HG03575 (cell line): ENCODE results near the gene NEK11.
A peak's percentile ranks its signal among the peaks of the same experiment; 100 is the strongest.

Experiments
- ATAC-seq: cut with Tn5 transposase; IDR thresholded peaks from one replicate; pipeline ENCODE4 v1.9.1; 2021; ENCODE audit not compliant: unreplicated experiment, insufficient number of reproducible peaks, low FRiP score; ENCODE audit errors: extremely low read depth

The NEK11 gene

DNA sequence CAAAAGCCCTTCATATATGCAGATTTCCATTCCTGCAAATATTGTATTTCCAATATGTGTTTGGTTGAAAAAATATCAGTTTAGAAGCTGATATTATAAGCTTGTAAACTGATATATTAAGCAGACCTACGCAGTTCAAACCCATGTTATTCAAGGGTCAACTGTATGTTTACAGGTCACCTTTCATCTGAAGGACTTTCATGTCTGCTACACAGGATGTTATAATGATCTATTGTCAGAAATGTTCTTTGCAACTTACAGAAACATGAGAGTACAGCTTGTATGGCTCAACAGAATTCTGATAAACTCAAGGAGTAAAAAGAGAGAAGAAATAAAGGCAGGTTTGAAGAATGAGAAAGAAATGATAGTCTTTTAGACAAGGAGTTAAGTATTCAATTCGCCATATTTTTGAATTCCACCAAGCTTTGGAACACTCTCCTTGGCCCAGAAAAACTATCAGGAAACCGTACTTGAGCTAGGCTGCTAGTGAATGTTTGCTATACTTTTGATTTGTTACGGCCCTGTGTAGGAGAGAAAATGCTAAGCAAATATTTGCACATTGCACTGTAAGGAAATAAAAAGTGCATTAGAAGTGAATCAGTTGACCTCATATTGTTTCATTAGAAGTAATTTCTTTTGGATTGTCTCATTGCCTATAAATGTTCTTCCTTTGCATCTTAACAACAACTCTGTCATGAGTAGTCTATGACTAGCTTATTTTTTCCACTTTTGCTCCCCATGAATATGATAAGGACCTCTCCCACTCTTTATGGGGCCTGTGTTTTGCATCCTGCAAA lies 81.2 kb downstream of the NEK11 start:
- no peak for ATAC-seq

DNA sequence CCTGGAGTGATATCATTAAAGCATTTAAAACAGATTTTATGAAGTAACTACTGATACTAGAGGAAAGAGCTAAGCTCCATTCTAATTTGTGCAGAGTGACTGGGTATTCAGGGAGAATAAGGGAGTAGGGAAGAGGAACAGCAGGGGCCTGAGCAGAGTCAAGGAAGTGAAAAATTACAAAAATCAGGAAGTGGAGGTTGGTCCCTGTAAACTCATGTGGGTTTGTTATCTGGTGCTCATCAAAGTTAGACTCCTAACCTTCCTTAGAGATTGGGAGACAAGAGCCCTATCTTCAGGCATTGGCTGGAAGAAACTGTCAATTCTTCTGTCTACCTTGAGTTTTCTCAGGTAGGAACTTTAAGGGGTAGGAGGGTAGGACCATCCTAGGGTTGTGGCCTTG lies 82.5 kb downstream of the NEK11 start:
- ATAC-seq: no peak

DNA sequence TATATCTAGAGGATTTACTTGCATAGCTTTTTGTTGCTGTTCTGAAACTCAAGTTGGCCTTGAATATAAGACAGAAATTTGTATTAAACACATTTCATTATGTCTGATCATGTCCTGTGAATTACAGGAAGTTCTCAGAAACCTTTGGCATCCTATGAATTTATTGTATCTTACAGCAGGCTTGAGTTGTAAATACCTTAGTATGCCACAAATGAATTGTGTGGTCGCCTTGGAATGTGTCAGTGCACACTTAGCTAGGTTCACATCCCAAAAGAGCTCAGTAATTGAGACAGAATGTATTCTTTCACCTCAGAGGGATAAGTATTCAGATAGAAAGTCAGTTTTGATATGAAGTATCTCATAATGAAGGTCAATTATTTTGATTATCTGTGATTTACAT lies 83.4 kb downstream of the NEK11 start:
- no peak for ATAC-seq

DNA sequence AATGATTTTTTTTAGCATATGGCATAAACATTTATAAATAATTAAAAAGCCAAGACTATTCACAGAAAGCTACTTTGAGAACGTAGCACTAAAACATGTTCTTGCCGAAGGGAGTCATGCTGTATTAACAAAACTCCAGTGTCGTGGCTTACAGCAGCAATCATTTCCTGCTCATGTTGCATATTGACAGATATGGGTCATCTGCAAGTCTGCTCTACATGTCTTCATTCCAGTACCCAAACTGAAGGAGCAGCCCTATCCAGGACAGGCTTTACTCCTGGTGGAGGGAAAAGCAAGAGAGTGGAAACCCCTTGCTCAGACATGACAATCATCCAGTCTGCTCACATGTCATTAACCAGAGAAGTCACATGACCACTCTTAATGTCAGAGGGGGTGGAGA lies 87.6 kb downstream of the NEK11 start:
- ATAC-seq: no peak

DNA sequence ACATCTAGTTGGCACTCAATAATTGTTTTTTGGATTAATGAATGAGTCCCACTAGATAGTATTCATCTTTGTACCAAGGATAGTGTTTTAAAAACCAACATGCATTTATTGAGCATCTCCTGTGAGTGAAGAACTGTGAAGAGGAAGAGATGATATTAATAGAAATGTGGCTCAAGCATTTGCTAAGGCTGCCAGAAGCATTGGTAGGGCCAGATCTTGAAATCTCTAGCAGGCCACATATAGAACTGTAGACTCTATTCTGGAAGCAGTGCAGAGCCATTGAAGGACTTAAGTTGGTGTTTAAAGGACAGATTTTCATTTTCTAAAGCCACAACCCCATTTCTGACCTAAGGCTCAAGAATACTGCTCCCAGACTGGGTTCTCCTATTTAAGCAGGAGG lies 99.0 kb downstream of the NEK11 start:
- ATAC-seq: no peak

DNA sequence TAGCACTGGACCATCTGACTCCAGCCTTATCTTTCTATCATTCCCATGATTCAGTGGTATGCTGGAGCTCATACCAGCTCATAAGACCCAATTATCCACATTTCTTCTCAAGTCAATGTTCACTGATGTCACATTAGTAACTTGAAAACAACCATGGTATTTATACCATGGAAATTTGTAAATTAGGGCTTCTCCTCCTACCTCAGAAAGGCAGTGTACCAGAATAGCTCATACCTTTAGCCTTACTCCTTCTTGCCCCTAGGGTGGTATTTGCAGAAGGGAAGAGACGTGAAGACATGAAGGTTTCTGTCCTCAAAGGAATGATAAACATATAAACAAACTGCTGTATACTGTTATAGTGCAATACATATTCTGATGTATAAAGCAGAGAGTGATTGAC lies 114.2 kb downstream of the NEK11 start:
- ATAC-seq: no peak

DNA sequence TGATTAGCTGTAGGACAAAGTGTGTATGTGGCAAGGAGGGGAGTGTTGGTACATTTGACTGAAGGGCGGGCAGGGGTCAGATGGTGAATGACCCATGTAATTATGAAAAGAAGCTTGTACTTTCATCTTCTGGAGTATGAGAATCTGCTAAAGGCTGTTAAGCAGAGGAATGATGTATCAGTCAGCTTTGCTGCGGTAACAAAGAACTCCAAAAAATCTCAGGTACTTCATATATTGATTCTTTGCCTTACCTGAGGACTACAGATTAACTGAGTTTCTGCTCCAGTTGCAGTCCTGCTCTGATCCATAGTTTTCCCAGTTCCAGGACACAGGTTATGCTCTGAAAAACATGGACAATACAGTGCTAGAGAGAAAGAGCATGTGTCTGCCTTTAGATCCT lies 115.1 kb downstream of the NEK11 start:
- no peak for ATAC-seq

DNA sequence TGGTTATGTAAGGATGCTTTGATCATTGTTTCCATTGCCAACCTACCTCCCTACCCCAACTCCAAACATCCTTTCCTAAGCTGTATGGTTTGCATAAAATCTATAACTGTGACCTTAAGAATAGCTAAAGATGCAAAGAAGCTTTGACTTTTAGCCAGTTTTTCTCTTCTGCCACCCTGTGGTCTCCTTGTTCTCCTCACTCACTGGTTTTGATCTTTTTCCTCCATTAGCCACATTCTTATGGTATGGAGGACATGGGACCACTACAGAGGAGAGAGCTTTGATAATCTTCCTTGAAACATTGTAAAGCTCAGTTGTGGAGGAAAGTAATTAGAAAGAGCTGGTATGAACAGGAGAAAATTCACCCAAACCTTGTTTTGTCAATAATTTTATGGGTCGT lies 115.9 kb downstream of the NEK11 start:
- ATAC-seq: no peak

DNA sequence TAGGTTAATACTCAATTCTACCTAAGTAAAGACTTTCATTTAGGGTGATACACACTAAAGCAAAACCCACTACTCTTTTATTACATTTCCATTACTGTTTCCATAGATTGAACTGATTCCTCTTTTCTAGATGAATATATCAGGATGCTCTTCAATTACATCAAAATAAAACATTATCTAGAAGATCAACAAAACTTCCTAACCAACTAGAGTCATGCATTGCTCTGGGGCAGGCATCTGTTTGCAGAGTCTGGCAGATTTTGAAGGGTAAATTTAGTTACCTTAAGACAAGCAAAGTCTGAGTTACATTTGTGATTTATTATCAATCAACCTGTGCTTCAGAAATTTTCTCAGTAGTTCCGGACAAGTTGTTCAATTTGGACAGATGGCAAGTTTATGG lies 117.1 kb downstream of the NEK11 start:
- ATAC-seq: no peak

DNA sequence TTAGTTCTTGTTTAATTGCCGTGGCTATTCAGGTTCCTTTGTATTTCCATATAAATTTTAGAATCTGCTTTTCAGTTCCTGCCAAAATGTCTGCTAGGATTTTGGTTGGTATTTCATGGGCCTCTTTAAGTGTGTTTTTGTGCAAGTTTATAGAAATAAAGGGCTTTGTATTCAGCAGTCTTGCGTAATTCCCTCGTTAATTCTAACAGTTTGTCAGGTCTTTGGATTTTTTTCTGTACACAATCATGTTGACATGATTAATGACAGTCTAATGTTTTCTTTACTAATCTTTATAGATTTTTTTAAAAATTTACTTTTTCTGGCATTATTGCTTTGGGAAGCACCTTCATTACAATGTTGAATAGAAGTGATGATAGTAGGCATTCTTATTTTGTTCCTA lies 120.9 kb downstream of the NEK11 start:
- ATAC-seq: no peak

DNA sequence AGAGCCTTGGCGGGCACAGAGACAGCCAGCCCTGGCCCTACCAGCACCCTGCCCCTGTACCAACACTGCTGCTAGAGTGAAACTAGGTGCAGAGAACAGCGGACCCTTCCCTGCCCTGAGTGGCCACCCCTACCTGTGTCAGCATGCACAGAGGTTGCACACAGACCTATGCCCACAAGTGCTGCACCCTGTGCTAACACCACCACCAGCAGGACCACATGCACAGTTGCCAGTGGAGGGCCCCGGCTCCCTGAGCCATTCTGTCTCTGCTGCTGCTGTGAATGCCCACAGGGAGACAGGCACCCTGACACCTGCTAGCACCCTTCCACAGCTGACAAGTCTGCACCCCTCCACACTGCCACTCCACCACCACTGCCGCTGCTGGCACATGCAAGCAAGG lies 131.8 kb downstream of the NEK11 start:
- ATAC-seq: no peak

DNA sequence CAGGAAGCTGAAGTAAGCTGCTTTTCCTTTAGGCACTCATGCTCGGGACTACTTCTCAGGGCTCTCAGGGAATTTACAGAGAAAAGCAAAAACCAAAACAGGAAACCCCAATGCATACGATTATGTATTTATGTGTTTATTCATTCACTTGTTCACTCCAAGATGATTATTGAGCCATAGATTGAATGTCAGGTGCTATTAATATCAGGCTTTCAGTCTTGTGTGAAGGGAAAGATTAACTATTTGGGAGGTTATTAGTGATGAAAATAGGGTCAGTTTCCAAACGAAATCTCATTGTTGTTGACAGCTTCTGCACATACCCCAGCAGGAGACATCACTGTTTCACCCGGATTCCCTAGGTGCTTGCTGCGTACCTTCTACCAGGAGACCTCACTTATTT lies 135.8 kb downstream of the NEK11 start:
- ATAC-seq: no peak

DNA sequence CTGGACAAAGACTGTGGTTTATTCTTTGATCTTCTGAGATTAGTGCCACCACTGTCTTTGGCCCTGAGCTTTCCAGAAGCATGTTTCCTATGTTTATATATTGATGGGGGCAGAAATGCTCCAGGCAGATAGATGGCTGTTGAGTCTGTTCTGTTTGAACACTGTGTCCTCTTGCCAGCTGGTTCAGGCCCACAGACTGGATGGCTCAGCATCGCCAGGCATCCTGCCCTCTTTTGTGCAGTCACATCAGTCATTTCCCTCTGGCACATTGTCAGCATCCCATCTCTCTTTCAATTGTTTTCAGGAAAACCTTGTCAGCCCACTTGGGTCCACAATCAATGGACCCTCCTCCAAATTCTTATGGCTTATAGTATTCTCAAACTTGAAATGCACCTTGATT lies 141.2 kb downstream of the NEK11 start:
- no peak for ATAC-seq

DNA sequence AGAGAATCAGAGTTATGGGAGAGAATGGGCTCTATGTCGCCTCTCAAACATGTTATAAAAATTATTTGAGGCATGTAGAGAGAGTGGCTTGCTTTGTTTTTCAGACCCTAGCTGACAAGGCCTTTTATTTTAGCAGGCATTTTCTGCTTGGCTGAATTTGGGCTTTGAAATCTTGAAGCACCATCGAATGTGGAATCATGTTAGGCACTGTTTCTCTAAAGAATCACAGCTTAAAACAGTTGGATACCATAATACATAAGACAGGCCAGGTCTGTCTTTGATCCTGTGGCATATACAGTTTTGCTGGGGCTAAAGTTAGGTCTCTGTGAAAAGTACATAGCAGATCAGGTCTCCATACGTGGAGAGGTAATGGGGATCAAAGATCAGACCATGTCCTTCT lies 142.7 kb downstream of the NEK11 start:
- no peak for ATAC-seq

DNA sequence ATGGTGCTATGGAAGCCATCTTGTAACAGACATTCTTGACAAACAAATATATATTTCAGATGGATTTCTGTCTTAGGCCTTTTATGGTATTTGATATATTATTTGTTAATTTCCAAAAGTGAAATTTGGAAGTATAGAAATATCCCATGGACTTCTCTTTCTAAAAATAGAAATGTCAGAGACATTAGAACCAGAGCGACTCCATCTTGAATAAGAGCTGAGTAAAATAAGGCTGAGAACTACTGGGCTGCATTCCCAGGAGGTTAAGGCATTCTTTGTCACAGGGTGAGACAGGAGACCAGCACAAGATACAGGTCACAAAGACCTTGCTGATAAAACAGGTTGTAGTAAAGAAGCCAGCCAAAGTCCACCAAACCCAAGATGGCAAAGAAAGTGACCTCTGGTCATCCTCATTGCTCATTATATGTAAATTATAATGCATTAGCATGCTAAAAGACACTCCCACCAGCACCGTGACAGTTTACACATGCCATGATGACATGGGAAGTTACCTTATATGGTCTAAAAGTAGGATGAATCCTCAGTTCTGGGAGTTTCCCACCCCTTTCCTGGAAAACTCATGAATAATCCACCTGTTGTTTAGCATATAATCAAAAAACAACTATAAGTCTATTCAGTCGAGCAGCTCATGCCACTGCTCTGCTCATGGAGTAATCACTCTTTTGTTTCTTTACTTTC lies 146.0 kb downstream of the NEK11 start:
- no peak for ATAC-seq

DNA sequence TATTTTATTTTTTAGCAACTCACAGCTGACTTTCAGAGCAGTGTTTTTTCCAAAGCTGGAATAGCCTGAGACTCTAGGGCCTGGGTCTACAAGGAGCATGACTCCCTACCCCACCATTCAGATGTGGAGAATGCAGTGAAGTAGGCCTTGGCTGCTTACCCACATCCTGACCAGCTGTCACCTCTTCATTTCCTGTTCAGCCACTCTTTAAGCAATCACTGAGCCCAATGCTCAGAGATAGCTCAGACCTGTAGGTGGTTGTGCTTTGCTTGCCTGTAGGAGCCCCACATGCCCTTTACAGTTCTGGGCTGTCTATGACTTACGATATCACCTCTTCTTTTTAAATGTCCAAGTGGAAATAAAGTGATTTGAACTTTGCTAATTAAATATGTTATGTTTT lies 148.1 kb downstream of the NEK11 start:
- ATAC-seq: peak; percentile 84

DNA sequence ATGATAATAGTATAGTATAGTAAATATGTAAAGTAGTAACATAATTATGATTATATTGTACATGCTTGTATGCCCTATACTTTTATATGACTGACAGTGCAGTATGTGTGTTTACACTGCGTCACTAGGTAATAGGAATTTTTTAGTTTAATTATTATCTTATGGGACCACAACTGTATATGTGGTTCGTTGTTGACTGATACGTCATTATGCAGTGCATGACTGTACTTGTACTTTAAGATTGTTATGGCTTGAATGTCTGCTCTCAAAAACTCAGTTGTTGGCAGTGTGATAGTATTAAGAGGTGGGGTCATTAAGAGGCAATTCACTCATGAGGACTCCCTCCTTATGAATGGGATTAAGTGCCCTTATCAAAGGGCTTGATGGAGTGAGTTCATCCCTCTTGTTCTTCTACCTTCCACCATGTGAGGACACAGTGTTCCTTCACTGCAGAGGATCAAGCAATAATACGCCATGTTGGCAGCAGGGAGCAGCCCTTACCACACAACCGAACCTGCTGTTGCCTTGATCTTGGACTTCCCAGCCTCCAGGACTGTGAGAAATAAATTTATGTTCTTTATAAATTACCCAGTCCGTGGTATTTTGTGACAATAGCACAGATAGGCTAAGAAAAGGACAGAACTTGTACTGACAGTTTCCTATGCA lies 152.2 kb downstream of the NEK11 start:
- no peak for ATAC-seq

DNA sequence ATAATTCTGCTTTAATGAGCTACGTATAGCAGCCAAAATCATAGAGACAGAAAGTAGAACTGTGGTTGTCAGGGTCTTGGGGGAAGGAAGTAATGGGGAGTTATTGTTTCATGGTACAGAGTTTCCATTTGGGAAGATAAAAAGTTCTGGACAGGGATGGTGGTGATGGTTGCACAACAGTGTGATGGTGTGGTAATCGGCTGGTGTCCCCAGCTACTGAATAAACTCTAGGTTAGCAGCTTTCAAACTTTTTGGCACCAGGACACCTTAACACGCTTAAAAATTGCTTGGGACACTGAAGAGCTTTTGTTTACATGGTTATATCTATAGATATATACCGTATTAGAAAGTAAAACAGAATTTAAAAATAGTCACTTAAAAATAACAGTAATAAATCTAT lies 166.0 kb downstream of the NEK11 start:
- ATAC-seq: no peak

DNA sequence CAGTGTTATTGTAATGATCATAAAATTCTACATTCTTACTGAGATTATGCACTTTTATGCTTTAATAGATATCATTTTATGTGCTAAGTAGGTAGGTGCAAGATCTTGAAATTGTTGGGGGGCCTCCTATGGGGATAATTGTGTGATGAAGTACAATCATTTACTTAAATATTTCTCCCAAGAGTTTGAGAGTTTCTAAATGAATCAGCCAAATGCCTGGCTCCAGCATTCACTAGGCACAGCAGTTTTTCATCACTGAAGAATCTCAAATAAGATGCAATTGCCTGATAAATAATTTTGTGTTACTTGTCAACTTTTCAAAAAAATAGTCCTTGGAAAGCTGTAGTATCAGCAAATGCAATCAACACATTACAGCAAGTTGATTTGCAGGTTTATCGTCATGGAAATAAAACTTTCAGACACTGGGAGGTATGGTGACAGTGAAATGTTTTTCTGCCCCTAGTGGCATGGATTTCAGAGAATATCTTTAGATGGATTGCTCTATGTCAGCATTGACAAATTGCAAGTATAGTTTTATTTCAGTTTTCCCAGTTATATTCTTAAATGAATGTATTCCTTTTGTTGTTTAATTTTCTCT lies 167.1 kb downstream of the NEK11 start:
- ATAC-seq: no peak

DNA sequence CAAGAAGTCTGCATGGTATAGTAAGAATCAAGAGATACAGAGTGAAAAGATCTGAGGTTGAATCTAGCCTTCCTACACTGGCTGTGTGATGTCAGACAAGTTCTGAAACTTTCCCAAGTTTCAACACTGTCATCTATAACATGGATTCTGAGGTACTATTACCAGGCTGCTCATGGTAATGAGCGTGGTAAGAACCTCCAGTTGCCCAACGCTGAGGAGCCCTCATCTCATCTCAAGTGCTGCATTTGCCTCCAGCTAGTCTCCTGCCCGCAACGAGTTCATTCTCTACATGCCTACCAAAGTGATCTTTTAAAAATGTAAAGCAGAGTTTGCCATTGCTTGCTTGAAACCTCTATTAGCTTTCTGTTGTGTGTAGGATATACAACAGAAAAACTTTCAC lies 168.1 kb downstream of the NEK11 start:
- ATAC-seq: no peak
